Measurements from ENCODE around the gene FKBP3.

FKBP3 gene

DNA sequence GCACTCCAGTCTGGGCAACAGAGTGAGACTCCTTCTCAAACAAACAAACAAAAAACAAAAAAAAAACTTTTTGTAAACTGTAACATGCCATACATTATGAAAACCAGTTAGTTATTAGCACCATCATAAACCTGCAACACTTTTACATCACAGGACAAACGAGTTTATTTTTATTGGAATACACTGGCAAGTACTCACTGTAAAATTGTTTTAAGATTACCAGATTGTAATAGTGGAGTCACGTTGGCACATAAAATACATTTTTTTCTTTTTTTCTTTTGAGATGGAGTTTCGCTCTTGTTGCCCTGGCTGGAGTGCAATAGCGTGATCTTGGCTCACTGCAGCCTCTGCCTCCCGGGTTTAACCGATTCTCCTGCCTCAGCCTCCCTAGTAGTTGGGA lies 15.7 kb downstream of the FKBP3 start:
- no peaks in the 10 kb centered on the region for H3K9me2 ChIP-seq (replicated peaks; ENCODE audit: insufficient read depth, low read length)
- no peak overlapping the region for H3K4me3 ChIP-seq (ENCODE audit: insufficient read depth, low read length, poor library complexity, severe bottlenecking)
- no peaks in the 10 kb centered on the region for H3K27me3 ChIP-seq (ENCODE audit: low read length)
- no peak overlapping the region for H2AFZ ChIP-seq (ENCODE audit: low read depth, low read length, severe bottlenecking)
- no peaks in the 10 kb centered on the region for H4K20me1 ChIP-seq (ENCODE audit: low read depth, low read length)
- H3K9ac ChIP-seq (ENCODE audit: low read length), result no peak overlapping the region
- no peaks in the 10 kb centered on the region for H3K79me2 ChIP-seq (ENCODE audit: insufficient read depth, low read length)
- peaks cover 11% of the 10 kb centered on the region; the same call in 1 of the 2 replicates for H3F3A ChIP-seq (ENCODE audit: insufficient read depth)
- no peak overlapping the region for H3K27ac ChIP-seq (ENCODE audit: low read depth, low read length)
- no peak for TF ChIP-seq EZH2phosphoT487 (conservative IDR thresholded peaks at IDR 0.05; ENCODE audit: low read length)
- TF ChIP-seq, protein P1, sequence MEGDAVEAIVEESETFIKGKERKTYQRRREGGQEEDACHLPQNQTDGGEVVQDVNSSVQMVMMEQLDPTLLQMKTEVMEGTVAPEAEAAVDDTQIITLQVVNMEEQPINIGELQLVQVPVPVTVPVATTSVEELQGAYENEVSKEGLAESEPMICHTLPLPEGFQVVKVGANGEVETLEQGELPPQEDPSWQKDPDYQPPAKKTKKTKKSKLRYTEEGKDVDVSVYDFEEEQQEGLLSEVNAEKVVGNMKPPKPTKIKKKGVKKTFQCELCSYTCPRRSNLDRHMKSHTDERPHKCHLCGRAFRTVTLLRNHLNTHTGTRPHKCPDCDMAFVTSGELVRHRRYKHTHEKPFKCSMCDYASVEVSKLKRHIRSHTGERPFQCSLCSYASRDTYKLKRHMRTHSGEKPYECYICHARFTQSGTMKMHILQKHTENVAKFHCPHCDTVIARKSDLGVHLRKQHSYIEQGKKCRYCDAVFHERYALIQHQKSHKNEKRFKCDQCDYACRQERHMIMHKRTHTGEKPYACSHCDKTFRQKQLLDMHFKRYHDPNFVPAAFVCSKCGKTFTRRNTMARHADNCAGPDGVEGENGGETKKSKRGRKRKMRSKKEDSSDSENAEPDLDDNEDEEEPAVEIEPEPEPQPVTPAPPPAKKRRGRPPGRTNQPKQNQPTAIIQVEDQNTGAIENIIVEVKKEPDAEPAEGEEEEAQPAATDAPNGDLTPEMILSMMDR (IDR thresholded peaks at IDR 0.05; ENCODE audit: insufficient read depth, low read length, poor library complexity, severe bottlenecking), result no peak
- H3K4me2 ChIP-seq (ENCODE audit: low read depth, low read length, poor library complexity, severe bottlenecking), result no peak overlapping the region
- peaks cover 51% of the 10 kb centered on the region for H3K36me3 ChIP-seq (ENCODE audit: low read length)
- no peaks in the 10 kb centered on the region for H3K9me3 ChIP-seq (ENCODE audit: insufficient read depth, low read length)

DNA sequence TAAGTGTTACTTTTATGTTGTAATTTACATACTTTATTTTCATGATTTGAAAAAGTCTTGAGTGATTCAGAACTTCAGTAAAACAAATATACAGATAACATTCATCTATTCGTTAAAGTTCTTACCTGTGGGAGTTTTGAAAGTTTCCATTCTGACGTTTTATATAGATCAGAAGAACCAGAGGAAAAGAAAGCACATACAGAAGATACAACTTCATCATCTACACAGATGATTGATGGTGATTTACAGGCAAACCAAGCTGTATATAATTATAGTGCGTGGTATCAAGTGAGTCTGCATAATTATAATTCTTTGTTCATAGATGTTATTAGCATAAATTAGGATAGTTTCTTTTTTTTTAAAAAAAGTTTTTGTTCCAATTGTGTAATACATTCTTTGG lies 20.0 kb downstream of the FKBP3 start:
- Histone ChIP-seq H3F3A (ENCODE audit: insufficient read depth) (peaks cover 11% of the 10 kb centered on the region; the same call in 1 of the 2 replicates), H3K27ac (ENCODE audit: low read depth, low read length) (no peak overlapping the region), H3K36me3 (ENCODE audit: low read length) (peaks cover 63% of the 10 kb centered on the region), H3K79me2 (ENCODE audit: insufficient read depth, low read length) (no peaks in the 10 kb centered on the region; the same call in 1 of the 2 replicates), H3K4me2 (ENCODE audit: low read depth, low read length, poor library complexity, severe bottlenecking) (no peak overlapping the region), H4K20me1 (ENCODE audit: low read depth, low read length) (no peaks in the 10 kb centered on the region), H3K9ac (ENCODE audit: low read length) (no peak overlapping the region), H3K4me3 (ENCODE audit: insufficient read depth, low read length, poor library complexity, severe bottlenecking) (no peak overlapping the region), H3K9me2 (replicated peaks; ENCODE audit: insufficient read depth, low read length) (no peaks in the 10 kb centered on the region), H2AFZ (ENCODE audit: low read depth, low read length, severe bottlenecking) (no peak overlapping the region), H3K27me3 (ENCODE audit: low read length) (no peaks in the 10 kb centered on the region), H3K9me3 (ENCODE audit: insufficient read depth, low read length) (no peaks in the 10 kb centered on the region)
- no peak for TF ChIP-seq EZH2phosphoT487 (conservative IDR thresholded peaks at IDR 0.05; ENCODE audit: low read length)
- TF ChIP-seq, protein P1 (IDR thresholded peaks at IDR 0.05; ENCODE audit: insufficient read depth, low read length, poor library complexity, severe bottlenecking), result no peak

DNA sequence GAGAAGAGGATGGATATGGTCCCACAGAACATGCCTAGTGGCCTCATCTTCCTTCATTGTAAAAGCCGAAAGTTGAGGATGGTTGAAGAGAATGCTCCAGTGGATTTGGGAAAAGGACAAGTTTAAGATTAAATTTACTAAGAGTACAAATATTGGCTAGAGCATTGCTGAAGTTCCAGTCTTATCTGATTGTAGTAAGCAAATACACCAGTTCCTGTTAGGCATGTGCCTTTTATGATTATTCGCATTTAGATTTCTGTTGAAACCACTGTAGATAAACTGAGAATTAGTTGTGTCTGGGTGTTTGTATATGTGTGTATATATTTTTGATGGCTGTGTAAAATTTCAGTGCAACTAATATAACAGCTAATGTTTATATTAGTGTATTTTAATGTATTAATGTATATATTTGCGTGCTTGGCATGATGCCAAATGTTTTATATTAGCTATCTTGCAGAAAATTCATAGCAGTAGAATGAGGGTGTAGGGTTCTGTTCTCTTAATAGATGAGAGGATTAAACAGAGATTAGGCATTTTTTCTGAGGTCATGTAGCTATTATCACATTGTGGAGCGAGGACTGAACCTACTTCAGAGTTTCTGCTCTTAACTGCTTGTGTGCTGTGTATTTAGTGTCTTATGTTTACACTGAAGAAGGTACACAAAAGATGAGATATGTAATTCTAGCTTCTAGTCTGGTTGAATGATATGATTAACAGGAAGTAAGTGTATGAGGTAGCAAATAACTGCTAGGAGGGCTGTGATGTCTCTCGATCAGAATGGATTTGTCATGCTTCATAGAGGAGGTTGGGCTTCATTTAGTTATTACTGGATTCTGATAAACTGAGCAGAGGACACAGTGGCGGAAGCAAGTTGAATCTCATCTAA lies 21.1 kb downstream of the FKBP3 start:
- Histone ChIP-seq H3K9me2 (replicated peaks; ENCODE audit: insufficient read depth, low read length) (no peaks in the 10 kb centered on the region), H3K4me3 (ENCODE audit: insufficient read depth, low read length, poor library complexity, severe bottlenecking) (no peak overlapping the region), H2AFZ (ENCODE audit: low read depth, low read length, severe bottlenecking) (no peak overlapping the region), H3F3A (ENCODE audit: insufficient read depth) (peaks cover 18% of the 10 kb centered on the region; the same call in 1 of the 2 replicates), H3K4me2 (ENCODE audit: low read depth, low read length, poor library complexity, severe bottlenecking) (no peak overlapping the region), H3K79me2 (ENCODE audit: insufficient read depth, low read length) (no peaks in the 10 kb centered on the region; the same call in 1 of the 2 replicates), H3K27ac (ENCODE audit: low read depth, low read length) (no peak overlapping the region), H4K20me1 (ENCODE audit: low read depth, low read length) (no peaks in the 10 kb centered on the region), H3K36me3 (ENCODE audit: low read length) (peaks cover 66% of the 10 kb centered on the region), H3K9ac (ENCODE audit: low read length) (no peak overlapping the region), H3K27me3 (ENCODE audit: low read length) (no peaks in the 10 kb centered on the region), H3K9me3 (ENCODE audit: insufficient read depth, low read length) (no peaks in the 10 kb centered on the region)
- TF ChIP-seq EZH2phosphoT487 (conservative IDR thresholded peaks at IDR 0.05; ENCODE audit: low read length), result no peak
- TF ChIP-seq, protein P1 (IDR thresholded peaks at IDR 0.05; ENCODE audit: insufficient read depth, low read length, poor library complexity, severe bottlenecking), result no peak

All from SU-DHL-6 (cell line).